GM12878 (cell line): Measurements from ENCODE around the gene ATP6AP2. TPM values are rescaled to one million over a fixed set of nuclear protein-coding genes. Genes with fewer than 3 reads are reported as not detected.

Experiments
- ATAC-seq: fragments of 200-7000 bp; cut with Tn5 transposase; 3 replicates; pipeline ENCODE4 v1.9.1; 2020; ENCODE audit warnings: mild to moderate bottlenecking, moderate library complexity
- BruUV-seq: library from RNA; stranded (reverse); fragments of 400-500 nt; replicated peaks from 2 replicates; lab custom pipeline; 2021; lab: Mats Ljungman, UMichigan
- CTCF ChIA-PET: fragments of 300-600 bp; sonication (Branson Sonifier 250); formaldehyde crosslinking; extraction: SDS; loops from one replicate; lab custom pipeline; 2021; ENCODE audit warnings: inconsistent platforms; lab: Yijun Ruan, JAX
- POLR2A ChIA-PET: fragments of 350-600 bp; formaldehyde crosslinking; extraction: SDS; loops from one replicate; lab custom pipeline; 2021; ENCODE audit warnings: inconsistent platforms; lab: Charles Lee
- RAD21 ChIA-PET: fragments of 300-600 bp; sonication (Branson Sonifier 250); formaldehyde crosslinking; loops from one replicate; lab custom pipeline; 2023; ENCODE audit warnings: antibody characterized with exemption; ENCODE audit not compliant: unreplicated experiment; lab: Charles Lee
- SMC1A ChIA-PET: fragments of 300-600 bp; sonication (Branson Sonifier 250); formaldehyde crosslinking; loops from one replicate; lab custom pipeline; 2023; ENCODE audit not compliant: unreplicated experiment, uncharacterized antibody; lab: Charles Lee
- DNase-seq: peaks from one replicate; pipeline ENCODE4 v3.0.0-alpha.2; 2011; ENCODE audit warnings: low read depth, low spot score
- FAIRE-seq: peaks from 3 replicates; lab custom pipeline; 2011; peaks lifted over from hg19 to GRCh38; lab: Jason Lieb, UNC
- H2AFZ ChIP-seq: 2 replicates; pipeline ENCODE4 v1.6.0; 2011; ENCODE audit warnings: low read depth, low read length, control low read depth; ENCODE audit not compliant: control insufficient read depth
- H3K27ac ChIP-seq: 2 replicates; pipeline ENCODE4 v1.5.1; 2011; ENCODE audit warnings: control low read depth; ENCODE audit not compliant: control insufficient read depth, insufficient read depth
- H3K27me3 ChIP-seq, 2 experiments: replicated peaks in 1 of 2; 2 replicates each; pipeline versions ENCODE4 v1.6.0 to v1.6.1; 2011; ENCODE audit warnings: low read length in 1 of 2; ENCODE audit not compliant: control insufficient read depth in 2 of 2, insufficient read depth in 2 of 2
- H3K36me3 ChIP-seq, 2 experiments: 2 replicates each; pipeline ENCODE4 v1.5.1; 2011; ENCODE audit warnings: low read length in 1 of 2; ENCODE audit not compliant: control insufficient read depth in 2 of 2, insufficient read depth in 2 of 2
- H3K4me1 ChIP-seq: 2 replicates; pipeline ENCODE4 v1.6.1; 2011; ENCODE audit warnings: mild to moderate bottlenecking, low read length, moderate library complexity, mixed read lengths; ENCODE audit not compliant: control insufficient read depth, insufficient read depth
- H3K4me2 ChIP-seq: 2 replicates; pipeline ENCODE4 v1.6.0; 2011; ENCODE audit warnings: control low read depth; ENCODE audit not compliant: control insufficient read depth, insufficient read depth
- H3K4me3 ChIP-seq: fragments of 200-600 bp; sonication (generic); 2 replicates; pipeline ENCODE4 v1.5.1; 2016
- H3K79me2 ChIP-seq: 2 replicates; pipeline ENCODE4 v1.6.0; 2011; ENCODE audit warnings: low read length; ENCODE audit not compliant: control insufficient read depth, insufficient read depth
- H3K9ac ChIP-seq: 2 replicates; pipeline ENCODE4 v1.8.0; 2011; ENCODE audit warnings: low read length, control low read depth, mixed read lengths; ENCODE audit not compliant: control insufficient read depth, insufficient read depth
- H3K9me3 ChIP-seq: replicated peaks from 3 replicates; pipeline ENCODE4 v1.5.1; 2011; ENCODE audit warnings: mild to moderate bottlenecking, low read length; ENCODE audit not compliant: control insufficient read depth, insufficient read depth
- H4K20me1 ChIP-seq: 2 replicates; pipeline ENCODE4 v1.6.0; 2011; ENCODE audit not compliant: control insufficient read depth, insufficient read depth
- ASH2L ChIP-seq: fragments of 300-600, 200-600 bp; sonication (generic); IDR thresholded peaks from 2 replicates; pipeline ENCODE4 v1.6.1; 2017; ENCODE audit warnings: low read depth, mild to moderate bottlenecking, borderline replicate concordance
- CBX3 ChIP-seq: fragments of 200-600 bp; sonication (generic); IDR thresholded peaks from 2 replicates; pipeline ENCODE4 v1.6.1; 2016; ENCODE audit warnings: low read depth, borderline replicate concordance
- EP300 ChIP-seq, 2 experiments: fragments of 150-350 bp in 1 of 2; IDR thresholded peaks; 2 replicates each; pipeline ENCODE4 v1.6.1; 2011 to 2012; ENCODE audit warnings: low read depth in 2 of 2, low read length in 2 of 2, borderline replicate concordance in 1 of 2, improper control_type of control experiment in 1 of 2, inconsistent platforms in 1 of 2; ENCODE audit not compliant: control insufficient read depth in 1 of 2
- HDAC2 ChIP-seq: fragments of 200-600 bp; sonication (generic); IDR thresholded peaks from 2 replicates; pipeline ENCODE4 v1.6.1; 2017
- HDAC6 ChIP-seq: fragments of 200-600 bp; sonication (generic); IDR thresholded peaks from one replicate; pipeline ENCODE4 v1.8.0; 2017; ENCODE audit warnings: antibody characterized with exemption; ENCODE audit not compliant: unreplicated experiment
- KAT2A ChIP-seq: conservative IDR thresholded peaks from 2 replicates; pipeline ENCODE4 v1.6.1; 2011; ENCODE audit warnings: low read depth, low read length; ENCODE audit not compliant: control insufficient read depth
- NBN ChIP-seq: fragments of 450-650 bp; IDR thresholded peaks from 2 replicates; pipeline ENCODE4 v1.6.1; 2016
- PAX5 ChIP-seq: IDR thresholded peaks from 2 replicates; pipeline ENCODE4 v1.6.1; 2011; ENCODE audit warnings: low read depth, low read length, borderline replicate concordance
- RCOR1 ChIP-seq: conservative IDR thresholded peaks from 2 replicates; pipeline ENCODE4 v1.6.1; 2012; ENCODE audit warnings: low read depth, low read length, improper control_type of control experiment
- TBL1XR1 ChIP-seq: IDR thresholded peaks from 2 replicates; pipeline ENCODE4 v1.6.1; 2012; ENCODE audit warnings: low read depth, low read length, improper control_type of control experiment
- WGBS: methylation state at CpG from one replicate; pipeline ENCODE4 v1.1.6; 2016; ENCODE audit warnings: low lambda C conversion rate; ENCODE audit not compliant: insufficient replicate concordance, insufficient coverage; ENCODE audit errors: missing lambda C conversion rate; 5-methylcytosine and 5-hydroxymethylcytosine counted together
- in situ Hi-C: fragments of 300-500 bp; cut with MboI; formaldehyde crosslinking; loops from 9 replicates; pipeline ENCODE4 v1.14.3; 2018; ENCODE audit warnings: mixed read lengths
- intact Hi-C: fragments of 100-400 bp; cut with micrococcal nuclease; formaldehyde crosslinking; loops from one replicate; pipeline ENCODE4 v1.14.2; 2022; ENCODE audit not compliant: unreplicated experiment
- polyA plus RNA-seq, 11 experiments: library from polyadenylated mRNA; depleted of rRNA in 4 of 11; unstranded in 6 of 11; stranded (reverse) in 5 of 11; fragments of >200 nt; fragmentation: Nextera tagmentation in 4 of 11; fragmentation: Illumina TruSeq in 1 of 11; extraction: Ambion mirVana in 4 of 11; extraction: Trizol in 1 of 11; gene quantifications; 1 replicate in 1 of 11; 2 replicates in 10 of 11; pipeline versions ENCODE4 v1.2.1 to v1.2.3, GENCODE V29; 2011 to 2016; ENCODE audit warnings: inconsistent platforms in 2 of 11, missing spikeins in 2 of 11, low read depth in 1 of 11
- small RNA-seq: library from RNA; depleted of rRNA; stranded (forward); fragments of <200 nt; gene quantifications from one replicate; pipeline ENCODE3, GENCODE V24; 2014
- total RNA-seq, 4 experiments: library from RNA; depleted of rRNA in 3 of 4; stranded (reverse); fragments of >200 nt in 3 of 4; fragmentation: Illumina TruSeq in 1 of 4; extraction: Trizol in 1 of 4; gene quantifications; 2 replicates each; pipeline versions ENCODE4 v1.2.1 to v1.2.3, GENCODE V29; 2013 to 2021
- TF ChIP-seq, protein P1 (sequence below): fragments of 450-650 bp; IDR thresholded peaks from 2 replicates; pipeline ENCODE4 v1.6.1; 2018; ENCODE audit warnings: mild to moderate bottlenecking, low read depth, moderate library complexity; ENCODE audit not compliant: partially characterized antibody

The ATP6AP2 gene
- total and polyA plus RNA-seq, 10 of the 15 experiments (the other 5 are each of a cell fraction or from before 2014, with no cell fraction given): 36.3 to 141 (median 56.0) TPM

DNA sequence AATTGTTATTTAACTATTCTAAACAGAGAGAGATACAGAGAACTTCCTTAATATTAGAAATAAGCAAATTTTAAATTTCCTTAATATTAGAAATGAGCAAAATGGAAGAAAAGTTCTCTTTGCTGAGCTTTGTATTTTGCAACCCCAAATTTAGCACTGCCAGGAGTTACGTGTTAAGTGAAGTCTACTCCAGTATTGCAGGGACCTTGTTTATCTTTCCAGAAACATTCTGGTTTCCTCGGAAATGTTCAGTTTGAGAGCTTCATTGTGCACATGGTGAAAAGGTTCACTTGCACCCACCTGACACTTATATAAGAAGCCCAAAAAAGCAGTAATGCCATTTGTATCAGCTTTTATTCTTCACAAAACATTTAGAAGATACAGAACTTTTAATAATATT lies 72.8 kb downstream of the ATP6AP2 start:
- intact Hi-C loops (loop anchor here (10.0 kb wide), 1 partner anchor 271 kb away; no protein-coding TSS in a partner anchor), in situ Hi-C loops (no loop called here)

More for the DNA sequence above, 72.8 kb downstream of the ATP6AP2 start:
- Histone ChIP-seq H3K9ac (no peak overlapping the region), H3K79me2 (no peaks in the 10 kb centered on the region), H4K20me1 (no peaks in the 10 kb centered on the region), H2AFZ (no peak overlapping the region), H3K27me3 (no peaks in the 10 kb centered on the region), H3K36me3 (peaks cover 1 to 12% of the 10 kb centered on the region in 2 experiments), H3K27ac (no peak overlapping the region), H3K4me2 (no peak overlapping the region), H3K4me1 (no peaks in the 10 kb centered on the region), H3K4me3 (no peak overlapping the region), H3K9me3 (no peaks in the 10 kb centered on the region)
- BruUV-seq: no TSS peak
- POLR2A ChIA-PET: no interaction called here
- SMC1A ChIA-PET: interaction anchor here (0.8 to 6.1 kb wide), 13 partner anchors 10 to 542 kb away, joined by 3 to 108 read pairs (median 9); partner anchors contain the start of gene MED14
- RAD21 ChIA-PET: interaction anchor here (0.8 to 3.5 kb wide), 5 partner anchors 109 to 462 kb away, joined by 4 to 49 read pairs (median 12); no protein-coding TSS in a partner anchor
- FAIRE-seq (no peak), DNase-seq (no peak), ATAC-seq (no peak)
- TF ChIP-seq HDAC2 (no peak), NBN (no peak), KAT2A (no peak), CBX3 (no peak), PAX5 (no peak), ASH2L (no peak), EP300 (IDR thresholded peaks at IDR 0.05; ENCODE audit: borderline replicate concordance in 1 of 2, control insufficient read depth in 1 of 2, low read depth in 2 of 2, low read length in 2 of 2) (no peak), RCOR1 (no peak), HDAC6 (no peak), TBL1XR1 (no peak)
- TF ChIP-seq, protein P1, sequence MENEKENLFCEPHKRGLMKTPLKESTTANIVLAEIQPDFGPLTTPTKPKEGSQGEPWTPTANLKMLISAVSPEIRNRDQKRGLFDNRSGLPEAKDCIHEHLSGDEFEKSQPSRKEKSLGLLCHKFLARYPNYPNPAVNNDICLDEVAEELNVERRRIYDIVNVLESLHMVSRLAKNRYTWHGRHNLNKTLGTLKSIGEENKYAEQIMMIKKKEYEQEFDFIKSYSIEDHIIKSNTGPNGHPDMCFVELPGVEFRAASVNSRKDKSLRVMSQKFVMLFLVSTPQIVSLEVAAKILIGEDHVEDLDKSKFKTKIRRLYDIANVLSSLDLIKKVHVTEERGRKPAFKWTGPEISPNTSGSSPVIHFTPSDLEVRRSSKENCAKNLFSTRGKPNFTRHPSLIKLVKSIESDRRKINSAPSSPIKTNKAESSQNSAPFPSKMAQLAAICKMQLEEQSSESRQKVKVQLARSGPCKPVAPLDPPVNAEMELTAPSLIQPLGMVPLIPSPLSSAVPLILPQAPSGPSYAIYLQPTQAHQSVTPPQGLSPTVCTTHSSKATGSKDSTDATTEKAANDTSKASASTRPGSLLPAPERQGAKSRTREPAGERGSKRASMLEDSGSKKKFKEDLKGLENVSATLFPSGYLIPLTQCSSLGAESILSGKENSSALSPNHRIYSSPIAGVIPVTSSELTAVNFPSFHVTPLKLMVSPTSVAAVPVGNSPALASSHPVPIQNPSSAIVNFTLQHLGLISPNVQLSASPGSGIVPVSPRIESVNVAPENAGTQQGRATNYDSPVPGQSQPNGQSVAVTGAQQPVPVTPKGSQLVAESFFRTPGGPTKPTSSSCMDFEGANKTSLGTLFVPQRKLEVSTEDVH: no peak
- CTCF ChIA-PET: interaction anchor here (0.6 to 7.0 kb wide), 10 partner anchors 10 to 1874 kb away, joined by 3 to 130 read pairs (median 6); partner anchors contain the start of gene USP9X
- 76% methylated on average over 2 of the region's 2 CpGs for WGBS

Small RNAs within 50 kb of the gene (small RNA-seq; reads per million reads assigned to genes)
- not detected for gene RNU7-164P

Other genes with a start within 250 kb of the ATP6AP2 start
- gene MPC1L, start 42.5 kb downstream of the ATP6AP2 start, total RNA-seq (2014; rRNA removed): not detected in 2 replicates
- not detected in 2 replicates for gene MPC1L, start 42.5 kb downstream of the ATP6AP2 start, total RNA-seq (2014; rRNA removed; fragmentation: Illumina TruSeq; extraction: Trizol)
- gene MPC1L, start 42.5 kb downstream of the ATP6AP2 start, total RNA-seq (2021): not detected in 2 replicates
- not detected in 2 replicates for gene MPC1L, start 42.5 kb downstream of the ATP6AP2 start, polyA plus RNA-seq (2011; rRNA removed)
- not detected in 2 replicates for gene MPC1L, start 42.5 kb downstream of the ATP6AP2 start, polyA plus RNA-seq (2014; fragmentation: Illumina TruSeq; extraction: Trizol)
- not detected for gene MPC1L, start 42.5 kb downstream of the ATP6AP2 start, polyA plus RNA-seq (2014; fragmentation: Nextera tagmentation; extraction: Ambion mirVana)
- not detected in 2 replicates for gene MPC1L, start 42.5 kb downstream of the ATP6AP2 start, polyA plus RNA-seq (2014; rRNA removed)
- gene MPC1L, start 42.5 kb downstream of the ATP6AP2 start, polyA plus RNA-seq (2016; fragmentation: Nextera tagmentation; extraction: Ambion mirVana): not detected
- 20.1 and 20.4 TPM in 2 replicates for gene CXorf38, start 66.6 kb downstream of the ATP6AP2 start, total RNA-seq (2014; rRNA removed)
- 19.9 and 21.3 TPM in 2 replicates for gene CXorf38, start 66.6 kb downstream of the ATP6AP2 start, total RNA-seq (2014; rRNA removed; fragmentation: Illumina TruSeq; extraction: Trizol)
- gene CXorf38, start 66.6 kb downstream of the ATP6AP2 start, total RNA-seq (2021): 16.8 and 17.6 TPM in 2 replicates
- gene CXorf38, start 66.6 kb downstream of the ATP6AP2 start, polyA plus RNA-seq (2011; rRNA removed): 50.1 and 64.5 TPM in 2 replicates
- 20.5 and 21.4 TPM in 2 replicates for gene CXorf38, start 66.6 kb downstream of the ATP6AP2 start, polyA plus RNA-seq (2014; fragmentation: Illumina TruSeq; extraction: Trizol)
- 1 to 10 TPM; 2.2 to 6.0 TPM for gene CXorf38, start 66.6 kb downstream of the ATP6AP2 start, polyA plus RNA-seq (2014; fragmentation: Nextera tagmentation; extraction: Ambion mirVana)
- gene CXorf38, start 66.6 kb downstream of the ATP6AP2 start, polyA plus RNA-seq (2014; rRNA removed): 18.7 and 20.9 TPM in 2 replicates
- 10 to 100 TPM; 14.2 to 14.4 TPM for gene CXorf38, start 66.6 kb downstream of the ATP6AP2 start, polyA plus RNA-seq (2016; fragmentation: Nextera tagmentation; extraction: Ambion mirVana)
- gene MED14, start 154.6 kb downstream of the ATP6AP2 start, total RNA-seq (2014; rRNA removed): 30.7 and 31.7 TPM in 2 replicates
- 26.1 and 29.8 TPM in 2 replicates for gene MED14, start 154.6 kb downstream of the ATP6AP2 start, total RNA-seq (2014; rRNA removed; fragmentation: Illumina TruSeq; extraction: Trizol)
- gene MED14, start 154.6 kb downstream of the ATP6AP2 start, total RNA-seq (2021): 43.9 and 46.6 TPM in 2 replicates
- gene MED14, start 154.6 kb downstream of the ATP6AP2 start, polyA plus RNA-seq (2011; rRNA removed): 71.7 and 99.4 TPM in 2 replicates
- gene MED14, start 154.6 kb downstream of the ATP6AP2 start, polyA plus RNA-seq (2014; fragmentation: Illumina TruSeq; extraction: Trizol): 47.4 and 48.4 TPM in 2 replicates
- 10 to 100 TPM in 1 of 2 experiments, 1 to 10 TPM in 1; 8.8 to 17.0 TPM for gene MED14, start 154.6 kb downstream of the ATP6AP2 start, polyA plus RNA-seq (2014; fragmentation: Nextera tagmentation; extraction: Ambion mirVana)
- 33.5 and 34.8 TPM in 2 replicates for gene MED14, start 154.6 kb downstream of the ATP6AP2 start, polyA plus RNA-seq (2014; rRNA removed)
- gene MED14, start 154.6 kb downstream of the ATP6AP2 start, polyA plus RNA-seq (2016; fragmentation: Nextera tagmentation; extraction: Ambion mirVana): 10 to 100 TPM; 22.5 to 27.1 TPM